ENCODE results near the gene BBOX1.
"Not testable (repeated sequence)": the region's sequence is repeated elsewhere in the genome, so short reads cannot be mapped to it uniquely, and the experiment has no call there.

The BBOX1 gene

GRCh38 chr11:27088353-27088752, 47.7 kb downstream of the BBOX1 start:
- peaks cover 17% of the 10 kb centered on the region for H3K9me3 Mint-ChIP-seq
- no peak overlapping the region for H3K4me3 Mint-ChIP-seq
- H3K27me3 Mint-ChIP-seq (ENCODE audit: low read depth, poor library complexity), result no peaks in the 10 kb centered on the region
- peaks cover 8% of the 10 kb centered on the region for H3K36me3 Mint-ChIP-seq (ENCODE audit: low read depth)
- DNase-seq, result no peak
- no peaks in the 10 kb centered on the region for H3K4me1 Mint-ChIP-seq
- TF ChIP-seq CTCF (IDR thresholded peaks at IDR 0.05), result no peak
- no peak overlapping the region for H3K27ac Mint-ChIP-seq

DNA sequence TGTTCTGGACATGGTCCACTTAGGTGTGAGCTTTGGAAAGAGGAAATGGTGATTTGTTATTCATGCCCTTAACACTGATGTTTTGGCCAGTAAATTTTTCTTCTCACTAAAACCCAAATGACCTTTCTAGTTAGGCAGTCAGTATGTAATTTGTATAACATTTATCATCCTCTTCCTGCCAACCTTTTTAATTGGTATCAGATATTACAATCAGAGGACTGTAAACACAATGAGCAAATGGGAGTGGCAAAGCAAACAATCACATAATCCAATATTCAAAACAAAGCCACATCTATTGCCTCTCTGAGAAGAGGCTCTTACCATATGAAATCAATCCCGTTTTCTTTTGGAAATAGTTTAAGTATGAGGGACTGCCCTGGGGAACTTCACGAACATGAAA, 49.1 kb downstream of the BBOX1 start:
- no peaks in the 10 kb centered on the region for H3K27me3 Mint-ChIP-seq (ENCODE audit: low read depth, poor library complexity)
- no peak for TF ChIP-seq CTCF (IDR thresholded peaks at IDR 0.05)
- H3K4me1 Mint-ChIP-seq, result no peaks in the 10 kb centered on the region
- no peak overlapping the region for H3K4me3 Mint-ChIP-seq
- peaks cover 17% of the 10 kb centered on the region for H3K9me3 Mint-ChIP-seq
- H3K36me3 Mint-ChIP-seq (ENCODE audit: low read depth), result peaks cover 8% of the 10 kb centered on the region
- no peak overlapping the region for H3K27ac Mint-ChIP-seq
- DNase-seq, result no peak

DNA sequence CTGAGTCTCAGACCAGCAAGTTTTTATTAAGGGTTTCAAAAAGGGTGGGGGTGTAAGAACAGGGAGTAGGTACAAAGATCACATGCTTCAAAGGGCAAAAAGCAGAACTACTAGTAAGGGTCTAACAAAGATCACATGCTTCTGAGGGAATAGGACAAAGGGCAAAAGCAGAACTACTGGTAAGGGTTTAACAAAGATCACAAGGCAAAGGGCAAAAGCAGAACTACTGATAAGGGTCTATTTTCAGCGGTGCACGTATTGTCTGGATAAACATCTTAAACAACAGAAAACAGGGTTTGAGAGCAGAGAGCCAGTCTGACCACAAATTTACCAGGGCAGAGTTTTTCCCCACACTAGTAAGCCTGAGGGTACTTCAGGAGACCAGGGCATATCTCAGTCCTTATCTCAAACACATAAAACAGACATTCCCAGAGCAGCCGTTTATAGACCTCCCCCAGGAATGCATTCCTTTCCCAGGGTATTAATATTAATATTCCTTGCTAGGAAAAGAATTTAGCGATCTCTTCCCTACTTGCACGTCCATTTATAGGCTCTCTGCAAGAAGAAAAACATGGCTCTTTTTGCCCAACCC, 49.8 kb downstream of the BBOX1 start:
- not testable (repeated sequence) for H3K36me3 Mint-ChIP-seq (ENCODE audit: low read depth); H3K27ac Mint-ChIP-seq; H3K27me3 Mint-ChIP-seq (ENCODE audit: low read depth, poor library complexity); H3K4me1 Mint-ChIP-seq; DNase-seq; H3K4me3 Mint-ChIP-seq
- H3K9me3 Mint-ChIP-seq, result peaks cover 17% of the 10 kb centered on the region

- H3K9me3 Mint-ChIP-seq, result peaks cover 17% of the 10 kb centered on the region
- TF ChIP-seq CTCF (IDR thresholded peaks at IDR 0.05), result no peak
- H3K4me3 Mint-ChIP-seq, result no peak overlapping the region
- no peak overlapping the region for H3K27ac Mint-ChIP-seq
- DNase-seq, result no peak
- no peaks in the 10 kb centered on the region for H3K4me1 Mint-ChIP-seq
- peaks cover 8% of the 10 kb centered on the region for H3K36me3 Mint-ChIP-seq (ENCODE audit: low read depth)
- H3K27me3 Mint-ChIP-seq (ENCODE audit: low read depth, poor library complexity), result no peaks in the 10 kb centered on the region
These were observed 53.5 kb downstream of the BBOX1 start for GRCh38 chr11:27094120-27094519.

GRCh38 chr11:27095059-27095458, 54.4 kb downstream of the BBOX1 start:
- Mint-ChIP-seq H3K27ac (no peak overlapping the region), H3K4me1 (no peaks in the 10 kb centered on the region), H3K4me3 (no peak overlapping the region), H3K9me3 (peaks cover 14% of the 10 kb centered on the region), H3K36me3 (ENCODE audit: low read depth) (peaks cover 4% of the 10 kb centered on the region), H3K27me3 (ENCODE audit: low read depth, poor library complexity) (no peaks in the 10 kb centered on the region)
- no peak for DNase-seq
- TF ChIP-seq CTCF (IDR thresholded peaks at IDR 0.05), result no peak

DNA sequence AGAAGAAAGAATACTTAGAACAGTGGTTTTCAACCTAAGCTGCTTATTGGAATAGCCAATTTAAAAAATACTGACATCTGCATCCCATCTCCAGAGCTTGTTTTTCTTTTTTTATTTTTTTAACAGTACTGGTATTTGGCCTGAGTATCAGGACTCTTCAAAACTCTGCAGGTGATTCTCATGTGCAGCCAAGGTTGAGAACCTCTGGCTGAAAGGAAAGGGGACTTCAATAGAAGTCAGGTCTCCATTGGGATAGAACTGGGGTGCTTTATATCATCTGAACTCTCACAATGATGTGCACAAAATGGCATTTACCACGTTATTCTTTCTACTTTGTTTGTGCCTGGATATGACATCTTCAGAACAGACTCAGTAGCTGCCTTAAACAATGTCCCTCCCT, 55.3 kb downstream of the BBOX1 start:
- Mint-ChIP-seq H3K9me3 (peaks cover 6% of the 10 kb centered on the region), H3K27me3 (ENCODE audit: low read depth, poor library complexity) (no peaks in the 10 kb centered on the region), H3K4me3 (no peak overlapping the region), H3K27ac (no peak overlapping the region), H3K4me1 (no peaks in the 10 kb centered on the region), H3K36me3 (ENCODE audit: low read depth) (no peaks in the 10 kb centered on the region)
- no peak for DNase-seq
- no peak for TF ChIP-seq CTCF (IDR thresholded peaks at IDR 0.05)
